Mesothelial cell of epicardium (in vitro differentiated cells): ENCODE data around the gene AKR1B15. TPM values are rescaled to one million over a fixed set of nuclear protein-coding genes. Genes with fewer than 3 reads are reported as not detected.

ENCODE experiments used
- DNase-seq, 2 experiments: peaks; one replicate each; pipeline ENCODE4 v3.0.0; 2021; ENCODE audit warnings: low spot score in 2 of 2; ENCODE audit not compliant: unreplicated experiment in 2 of 2
- H3K27ac Mint-ChIP-seq: 2 replicates; pipeline ENCODE4 v1.8.0; 2021; ENCODE audit warnings: mixed read lengths
- H3K27me3 Mint-ChIP-seq: 2 replicates; pipeline ENCODE4 v1.8.0; 2021; ENCODE audit warnings: low read depth, mixed read lengths
- H3K36me3 Mint-ChIP-seq: 2 replicates; pipeline ENCODE4 v1.8.0; 2021; ENCODE audit warnings: mixed read lengths
- H3K4me1 Mint-ChIP-seq: 2 replicates; pipeline ENCODE4 v1.8.0; 2021; ENCODE audit warnings: mixed read lengths
- H3K4me3 Mint-ChIP-seq: 2 replicates; pipeline ENCODE4 v1.8.0; 2021; ENCODE audit warnings: mild to moderate bottlenecking, moderate library complexity, mixed read lengths
- H3K9me3 Mint-ChIP-seq: 2 replicates; pipeline ENCODE4 v1.8.0; 2021; ENCODE audit warnings: mixed read lengths
- CTCF ChIP-seq: fragments of 200-600 bp; sonication (generic); IDR thresholded peaks from one replicate; pipeline ENCODE4 v1.5.0; 2021; ENCODE audit warnings: antibody characterized with exemption; ENCODE audit not compliant: unreplicated experiment
- total RNA-seq: library from RNA; stranded (reverse); gene quantifications from 3 replicates; pipeline ENCODE4 v1.2.1, GENCODE V29; 2021

AKR1B15 gene
- total RNA-seq, 1 donor from 2014 or later, result 1.8 TPM

GRCh38 chr7:134571746-134572461 lies 23.0 kb downstream of the AKR1B15 start:
- DNase-seq, result no peak
- H3K9me3 Mint-ChIP-seq, result peaks cover 21% of the 10 kb centered on the region
- no peaks in the 10 kb centered on the region for H3K27me3 Mint-ChIP-seq
- H3K4me3 Mint-ChIP-seq, result no peak overlapping the region
- TF ChIP-seq CTCF, result no peak
- peaks cover 6% of the 10 kb centered on the region for H3K36me3 Mint-ChIP-seq
- H3K4me1 Mint-ChIP-seq, result peaks cover 5% of the 10 kb centered on the region
- H3K27ac Mint-ChIP-seq, result no peak overlapping the region

- Mint-ChIP-seq H3K4me3 (no peak overlapping the region), H3K27me3 (peaks cover 9% of the 10 kb centered on the region), H3K9me3 (peaks cover 15% of the 10 kb centered on the region), H3K4me1 (no peaks in the 10 kb centered on the region), H3K27ac (no peak overlapping the region), H3K36me3 (peaks cover 6% of the 10 kb centered on the region)
- DNase-seq, result no peak
- TF ChIP-seq CTCF, result no peak
Observed at GRCh38 chr7:134574322-134574721, 25.4 kb downstream of the AKR1B15 start.

- TF ChIP-seq CTCF, result no peak
- Mint-ChIP-seq H3K9me3 (peaks cover 15% of the 10 kb centered on the region), H3K4me1 (peaks cover 4% of the 10 kb centered on the region), H3K27ac (no peak overlapping the region), H3K4me3 (no peak overlapping the region), H3K36me3 (no peaks in the 10 kb centered on the region), H3K27me3 (peaks cover 48% of the 10 kb centered on the region)
- no peak for DNase-seq
Observed at GRCh38 chr7:134584290-134584689, 35.4 kb downstream of the AKR1B15 start.

GRCh38 chr7:134585897-134586296 lies 37.0 kb downstream of the AKR1B15 start:
- peaks cover 32% of the 10 kb centered on the region for H3K27me3 Mint-ChIP-seq
- H3K4me3 Mint-ChIP-seq, result no peak overlapping the region
- DNase-seq, result no peak
- H3K36me3 Mint-ChIP-seq, result no peaks in the 10 kb centered on the region
- no peak overlapping the region for H3K27ac Mint-ChIP-seq
- peaks cover 4% of the 10 kb centered on the region for H3K4me1 Mint-ChIP-seq
- H3K9me3 Mint-ChIP-seq, result peaks cover 15% of the 10 kb centered on the region
- no peak for TF ChIP-seq CTCF

GRCh38 chr7:134587750-134588149 lies 38.8 kb downstream of the AKR1B15 start:
- H3K4me1 Mint-ChIP-seq, result peaks cover 4% of the 10 kb centered on the region
- no peak for TF ChIP-seq CTCF
- no peak for DNase-seq
- peaks cover 17% of the 10 kb centered on the region for H3K27me3 Mint-ChIP-seq
- H3K27ac Mint-ChIP-seq, result no peak overlapping the region
- peaks cover 6% of the 10 kb centered on the region for H3K36me3 Mint-ChIP-seq
- peaks cover 27% of the 10 kb centered on the region for H3K9me3 Mint-ChIP-seq
- H3K4me3 Mint-ChIP-seq, result no peak overlapping the region
